GM21447 (cell line): Measurements from ENCODE around the gene ALOXE3.
A peak's percentile ranks its signal among the peaks of the same experiment; 100 is the strongest.
"Not testable (repeated sequence)": the region's sequence is repeated elsewhere in the genome, so short reads cannot be mapped to it uniquely, and the experiment has no call there.

ENCODE experiments used
- ATAC-seq: cut with Tn5 transposase; IDR thresholded peaks from one replicate; pipeline ENCODE4 v1.9.1; 2021; ENCODE audit not compliant: unreplicated experiment

Gene ALOXE3

GRCh38 chr17:8122924-8123694 lies 4.8 kb upstream of the ALOXE3 start:
- ATAC-seq = no peak

- no peak for ATAC-seq
Observed at GRCh38 chr17:8122422-8122923, 4.2 kb upstream of the ALOXE3 start.

- ATAC-seq = no peak
Observed at GRCh38 chr17:8121681-8122421, 3.5 kb upstream of the ALOXE3 start.

- ATAC-seq = no peak
Observed at GRCh38 chr17:8121407-8121680, 3.0 kb upstream of the ALOXE3 start.

GRCh38 chr17:8120520-8121406 lies 2.4 kb upstream of the ALOXE3 start:
- no peak for ATAC-seq

GRCh38 chr17:8119581-8120519 lies 1.5 kb upstream of the ALOXE3 start:
- ATAC-seq = peak; percentile 27

- peak; percentile 31 for ATAC-seq
Observed at GRCh38 chr17:8118769-8119580, 661 bp upstream of the ALOXE3 start.

- no peak for ATAC-seq
Observed at GRCh38 chr17:8117367-8117979, 841 bp downstream of the ALOXE3 start.

GRCh38 chr17:8116776-8117175 lies 1.5 kb downstream of the ALOXE3 start:
- ATAC-seq = no peak

GRCh38 chr17:8110907-8111306 lies 7.4 kb downstream of the ALOXE3 start:
- no peak for ATAC-seq

GRCh38 chr17:8110456-8110804 lies 7.9 kb downstream of the ALOXE3 start:
- no peak for ATAC-seq

GRCh38 chr17:8109661-8110455 lies 8.5 kb downstream of the ALOXE3 start:
- ATAC-seq = no peak

GRCh38 chr17:8108972-8109660 lies 9.2 kb downstream of the ALOXE3 start:
- ATAC-seq = no peak

- ATAC-seq = not testable (repeated sequence)
Observed at GRCh38 chr17:8106980-8107379, 11.3 kb downstream of the ALOXE3 start.

GRCh38 chr17:8105957-8106398 lies 12.3 kb downstream of the ALOXE3 start:
- no peak for ATAC-seq

- no peak for ATAC-seq
Observed at GRCh38 chr17:8104911-8105310, 13.4 kb downstream of the ALOXE3 start.

GRCh38 chr17:8103549-8103948 lies 14.8 kb downstream of the ALOXE3 start:
- no peak for ATAC-seq

GRCh38 chr17:8101721-8102120 lies 16.6 kb downstream of the ALOXE3 start:
- ATAC-seq = no peak
